ENCODE data around the gene OR2M5.

Gene OR2M5

GRCh38 chr1:248158758-248159157 is 13.8 kb downstream of the OR2M5 start:
- TF ChIP-seq CTCF (IDR thresholded peaks at IDR 0.05; ENCODE audit: insufficient read depth, low read length, poor library complexity, severe bottlenecking), result no peak
- H3K27me3 ChIP-seq (replicated peaks; ENCODE audit: control insufficient read depth, insufficient read depth, low read length), result no peaks in the 10 kb centered on the region
- H3K4me3 ChIP-seq (replicated peaks; ENCODE audit: low read depth, low read length), result no peak overlapping the region
- no peak for DNase-seq (ENCODE audit: extremely low read depth, insufficient read length)
- H3K36me3 ChIP-seq (ENCODE audit: control insufficient read depth, insufficient read depth, low read length), result no peaks in the 10 kb centered on the region

GRCh38 chr1:248164031-248164430 is 19.1 kb downstream of the OR2M5 start:
- no peaks in the 10 kb centered on the region for H3K27me3 ChIP-seq (replicated peaks; ENCODE audit: control insufficient read depth, insufficient read depth, low read length)
- no peak overlapping the region for H3K4me3 ChIP-seq (replicated peaks; ENCODE audit: low read depth, low read length)
- H3K36me3 ChIP-seq (ENCODE audit: control insufficient read depth, insufficient read depth, low read length), result no peaks in the 10 kb centered on the region
- no peak for TF ChIP-seq CTCF (IDR thresholded peaks at IDR 0.05; ENCODE audit: insufficient read depth, low read length, poor library complexity, severe bottlenecking)
- DNase-seq (ENCODE audit: extremely low read depth, insufficient read length), result no peak

- TF ChIP-seq CTCF (IDR thresholded peaks at IDR 0.05; ENCODE audit: insufficient read depth, low read length, poor library complexity, severe bottlenecking), result no peak
- Histone ChIP-seq H3K36me3 (ENCODE audit: control insufficient read depth, insufficient read depth, low read length) (no peaks in the 10 kb centered on the region), H3K4me3 (replicated peaks; ENCODE audit: low read depth, low read length) (no peak overlapping the region), H3K27me3 (replicated peaks; ENCODE audit: control insufficient read depth, insufficient read depth, low read length) (no peaks in the 10 kb centered on the region)
- DNase-seq (ENCODE audit: extremely low read depth, insufficient read length), result no peak
Observed at GRCh38 chr1:248165186-248165585, 20.2 kb downstream of the OR2M5 start.

GRCh38 chr1:248174521-248174920 is 29.6 kb downstream of the OR2M5 start, which contains the start of gene OR2M2:
OR2M2 (plus strand) TSS chr1:248174821; CDS start chr1:248179986, 5,165 bp downstream.
- Histone ChIP-seq H3K36me3 (ENCODE audit: control insufficient read depth, insufficient read depth, low read length) (no peaks in the 10 kb centered on the region), H3K4me3 (replicated peaks; ENCODE audit: low read depth, low read length) (no peak within 1 kb of the TSS), H3K27me3 (replicated peaks; ENCODE audit: control insufficient read depth, insufficient read depth, low read length) (no peaks in the 10 kb centered on the region)
- no peak for TF ChIP-seq CTCF (IDR thresholded peaks at IDR 0.05; ENCODE audit: insufficient read depth, low read length, poor library complexity, severe bottlenecking)
- DNase-seq (ENCODE audit: extremely low read depth, insufficient read length), result no peak

- TF ChIP-seq CTCF (IDR thresholded peaks at IDR 0.05; ENCODE audit: insufficient read depth, low read length, poor library complexity, severe bottlenecking), result no peak
- Histone ChIP-seq H3K27me3 (replicated peaks; ENCODE audit: control insufficient read depth, insufficient read depth, low read length) (no peaks in the 10 kb centered on the region), H3K36me3 (ENCODE audit: control insufficient read depth, insufficient read depth, low read length) (no peaks in the 10 kb centered on the region), H3K4me3 (replicated peaks; ENCODE audit: low read depth, low read length) (no peak overlapping the region)
- no peak for DNase-seq (ENCODE audit: extremely low read depth, insufficient read length)
Observed at GRCh38 chr1:248183996-248184395, 39.0 kb downstream of the OR2M5 start.

- no peaks in the 10 kb centered on the region for H3K36me3 ChIP-seq (ENCODE audit: control insufficient read depth, insufficient read depth, low read length)
- H3K27me3 ChIP-seq (replicated peaks; ENCODE audit: control insufficient read depth, insufficient read depth, low read length), result no peaks in the 10 kb centered on the region
- no peak for TF ChIP-seq CTCF (IDR thresholded peaks at IDR 0.05; ENCODE audit: insufficient read depth, low read length, poor library complexity, severe bottlenecking)
- H3K4me3 ChIP-seq (replicated peaks; ENCODE audit: low read depth, low read length), result no peak overlapping the region
- no peak for DNase-seq (ENCODE audit: extremely low read depth, insufficient read length)
Observed at GRCh38 chr1:248187363-248187762, 42.4 kb downstream of the OR2M5 start.

Measured in GM06990 (cell line).